ENCODE data around the gene MMUT.

DNA sequence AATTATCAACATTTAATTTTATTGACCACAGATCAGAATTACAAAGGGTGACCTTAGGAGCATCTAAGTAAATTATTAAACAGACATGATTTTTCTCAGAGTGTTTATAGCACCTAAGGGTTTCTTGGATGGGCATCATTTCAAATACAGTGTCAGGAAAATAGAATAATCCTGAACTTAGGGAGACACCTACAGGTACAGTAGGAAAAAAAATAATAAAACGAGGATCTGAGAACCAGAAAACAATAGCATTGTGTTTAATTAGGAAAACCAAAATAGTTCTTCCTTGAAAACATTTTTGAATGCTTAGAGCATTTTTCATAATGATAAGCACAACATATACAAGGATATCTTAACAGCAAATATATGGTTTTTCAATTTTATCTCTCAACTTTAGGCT, 39.2 kb downstream of the MMUT start:
- TF ChIP-seq, protein P1, sequence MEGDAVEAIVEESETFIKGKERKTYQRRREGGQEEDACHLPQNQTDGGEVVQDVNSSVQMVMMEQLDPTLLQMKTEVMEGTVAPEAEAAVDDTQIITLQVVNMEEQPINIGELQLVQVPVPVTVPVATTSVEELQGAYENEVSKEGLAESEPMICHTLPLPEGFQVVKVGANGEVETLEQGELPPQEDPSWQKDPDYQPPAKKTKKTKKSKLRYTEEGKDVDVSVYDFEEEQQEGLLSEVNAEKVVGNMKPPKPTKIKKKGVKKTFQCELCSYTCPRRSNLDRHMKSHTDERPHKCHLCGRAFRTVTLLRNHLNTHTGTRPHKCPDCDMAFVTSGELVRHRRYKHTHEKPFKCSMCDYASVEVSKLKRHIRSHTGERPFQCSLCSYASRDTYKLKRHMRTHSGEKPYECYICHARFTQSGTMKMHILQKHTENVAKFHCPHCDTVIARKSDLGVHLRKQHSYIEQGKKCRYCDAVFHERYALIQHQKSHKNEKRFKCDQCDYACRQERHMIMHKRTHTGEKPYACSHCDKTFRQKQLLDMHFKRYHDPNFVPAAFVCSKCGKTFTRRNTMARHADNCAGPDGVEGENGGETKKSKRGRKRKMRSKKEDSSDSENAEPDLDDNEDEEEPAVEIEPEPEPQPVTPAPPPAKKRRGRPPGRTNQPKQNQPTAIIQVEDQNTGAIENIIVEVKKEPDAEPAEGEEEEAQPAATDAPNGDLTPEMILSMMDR (conservative IDR thresholded peaks at IDR 0.05; ENCODE audit: low read length), result peak; percentile 36
- TF ChIP-seq EZH2phosphoT487 (IDR thresholded peaks at IDR 0.05; ENCODE audit: borderline replicate concordance, low read depth, low read length), result no peak
